ENCODE results near the gene OR2A1.
"Not testable (repeated sequence)": the region's sequence is repeated elsewhere in the genome, so short reads cannot be mapped to it uniquely, and the experiment has no call there.

GRCh38 chr7:144302578-144303303 lies 9.5 kb upstream of the OR2A1 start:
- TF ChIP-seq CTCF (IDR thresholded peaks at IDR 0.05); ZFX (IDR thresholded peaks at IDR 0.05; ENCODE audit: borderline replicate concordance): not testable (repeated sequence)
